ENCODE measurements around the gene AGER.

DNA sequence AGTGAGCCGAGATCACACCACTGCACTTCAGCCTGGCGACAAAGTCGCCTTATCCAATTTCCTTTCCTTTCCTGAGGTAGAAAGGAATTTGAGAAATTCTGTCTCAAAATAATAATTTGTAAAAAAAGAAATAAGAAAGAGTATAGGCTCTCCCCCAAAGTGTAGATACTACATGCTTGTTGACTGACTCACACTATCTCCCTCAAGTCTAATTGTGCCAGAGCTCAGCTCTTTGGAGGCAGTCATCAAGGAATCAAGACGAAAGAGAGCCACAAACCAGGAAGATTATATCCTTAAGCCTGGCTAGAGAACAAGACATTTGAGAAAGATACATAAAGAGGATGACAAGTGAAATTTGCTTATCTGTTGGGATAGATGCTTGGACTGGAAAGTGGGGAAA is 50.3 kb downstream of the AGER start:
- TF ChIP-seq, protein P1, sequence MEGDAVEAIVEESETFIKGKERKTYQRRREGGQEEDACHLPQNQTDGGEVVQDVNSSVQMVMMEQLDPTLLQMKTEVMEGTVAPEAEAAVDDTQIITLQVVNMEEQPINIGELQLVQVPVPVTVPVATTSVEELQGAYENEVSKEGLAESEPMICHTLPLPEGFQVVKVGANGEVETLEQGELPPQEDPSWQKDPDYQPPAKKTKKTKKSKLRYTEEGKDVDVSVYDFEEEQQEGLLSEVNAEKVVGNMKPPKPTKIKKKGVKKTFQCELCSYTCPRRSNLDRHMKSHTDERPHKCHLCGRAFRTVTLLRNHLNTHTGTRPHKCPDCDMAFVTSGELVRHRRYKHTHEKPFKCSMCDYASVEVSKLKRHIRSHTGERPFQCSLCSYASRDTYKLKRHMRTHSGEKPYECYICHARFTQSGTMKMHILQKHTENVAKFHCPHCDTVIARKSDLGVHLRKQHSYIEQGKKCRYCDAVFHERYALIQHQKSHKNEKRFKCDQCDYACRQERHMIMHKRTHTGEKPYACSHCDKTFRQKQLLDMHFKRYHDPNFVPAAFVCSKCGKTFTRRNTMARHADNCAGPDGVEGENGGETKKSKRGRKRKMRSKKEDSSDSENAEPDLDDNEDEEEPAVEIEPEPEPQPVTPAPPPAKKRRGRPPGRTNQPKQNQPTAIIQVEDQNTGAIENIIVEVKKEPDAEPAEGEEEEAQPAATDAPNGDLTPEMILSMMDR (IDR thresholded peaks at IDR 0.05; ENCODE audit: insufficient read depth, low read length, poor library complexity, severe bottlenecking) = no peak
- TF ChIP-seq EZH2phosphoT487 (conservative IDR thresholded peaks at IDR 0.05; ENCODE audit: low read length) = no peak

Data from SU-DHL-6 (cell line).